Neutrophil (primary cell): Measurements from ENCODE around the gene VTI1A.

Source experiments
- H3K27ac ChIP-seq: fragments of 200-600 bp; sonication (generic); 2 replicates; pipeline ENCODE4 v1.5.1; 2016; ENCODE audit warnings: mild to moderate bottlenecking, moderate library complexity
- H3K27me3 ChIP-seq: fragments of 200-600 bp; sonication (generic); 2 replicates; pipeline ENCODE4 v1.6.0; 2016; ENCODE audit warnings: mild to moderate bottlenecking
- H3K36me3 ChIP-seq: fragments of 200-600 bp; sonication (generic); 2 replicates; pipeline ENCODE4 v1.5.1; 2017
- H3K4me1 ChIP-seq, 2 experiments: fragments of 200-600 bp in 1 of 2; sonication (generic) in 1 of 2; 1 replicate in 1 of 2; 2 replicates in 1 of 2; pipeline versions ENCODE4 v1.5.1 to v1.6.1; 2013 to 2016; ENCODE audit warnings: low read depth in 1 of 2, low read length in 1 of 2, mild to moderate bottlenecking in 1 of 2, moderate library complexity in 1 of 2; ENCODE audit not compliant: control insufficient read depth in 1 of 2, insufficient read depth in 1 of 2
- H3K4me3 ChIP-seq, 2 experiments: fragments of 200-600 bp in 1 of 2; sonication (generic) in 1 of 2; 1 replicate in 1 of 2; 2 replicates in 1 of 2; pipeline ENCODE4 v1.5.1; 2013 to 2016; ENCODE audit warnings: low read depth in 1 of 2, low read length in 1 of 2, mild to moderate bottlenecking in 1 of 2, moderate library complexity in 1 of 2
- H3K9me3 ChIP-seq: fragments of 200-600 bp; sonication (generic); 2 replicates; pipeline ENCODE4 v1.5.1; 2016
- TF ChIP-seq, protein P1 (sequence below): fragments of 200-600 bp; sonication (generic); IDR thresholded peaks from 2 replicates; pipeline ENCODE4 v1.5.1; 2016; ENCODE audit warnings: antibody characterized with exemption

Gene VTI1A

DNA sequence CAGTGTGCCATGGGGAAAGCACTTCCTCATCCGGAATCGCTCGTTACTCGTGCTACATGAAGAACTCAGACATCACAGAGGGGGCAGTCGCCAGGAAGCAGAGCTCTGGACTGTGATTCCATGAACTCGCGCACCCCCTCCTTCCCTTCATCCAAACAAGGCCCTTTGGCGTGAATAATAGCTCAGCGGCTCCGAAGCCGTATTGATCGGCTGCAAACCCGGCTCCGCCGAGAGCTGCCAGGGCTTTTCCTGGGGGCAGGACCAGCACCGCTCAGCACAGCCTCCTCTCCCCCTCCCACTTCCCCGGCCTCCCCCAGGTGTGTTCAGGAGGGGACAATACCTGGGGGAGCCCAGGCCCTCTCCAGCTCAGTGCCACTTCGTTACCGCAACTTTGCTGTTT, 374.0 kb downstream of the VTI1A start:
- Histone ChIP-seq H3K4me1 (peaks cover under 1% of the 10 kb centered on the region in 2 experiments), H3K4me3 (no peak overlapping the region), H3K27ac (no peak overlapping the region), H3K27me3 (no peaks in the 10 kb centered on the region), H3K36me3 (peaks cover 7% of the 10 kb centered on the region), H3K9me3 (no peaks in the 10 kb centered on the region)
- TF ChIP-seq, protein P1, sequence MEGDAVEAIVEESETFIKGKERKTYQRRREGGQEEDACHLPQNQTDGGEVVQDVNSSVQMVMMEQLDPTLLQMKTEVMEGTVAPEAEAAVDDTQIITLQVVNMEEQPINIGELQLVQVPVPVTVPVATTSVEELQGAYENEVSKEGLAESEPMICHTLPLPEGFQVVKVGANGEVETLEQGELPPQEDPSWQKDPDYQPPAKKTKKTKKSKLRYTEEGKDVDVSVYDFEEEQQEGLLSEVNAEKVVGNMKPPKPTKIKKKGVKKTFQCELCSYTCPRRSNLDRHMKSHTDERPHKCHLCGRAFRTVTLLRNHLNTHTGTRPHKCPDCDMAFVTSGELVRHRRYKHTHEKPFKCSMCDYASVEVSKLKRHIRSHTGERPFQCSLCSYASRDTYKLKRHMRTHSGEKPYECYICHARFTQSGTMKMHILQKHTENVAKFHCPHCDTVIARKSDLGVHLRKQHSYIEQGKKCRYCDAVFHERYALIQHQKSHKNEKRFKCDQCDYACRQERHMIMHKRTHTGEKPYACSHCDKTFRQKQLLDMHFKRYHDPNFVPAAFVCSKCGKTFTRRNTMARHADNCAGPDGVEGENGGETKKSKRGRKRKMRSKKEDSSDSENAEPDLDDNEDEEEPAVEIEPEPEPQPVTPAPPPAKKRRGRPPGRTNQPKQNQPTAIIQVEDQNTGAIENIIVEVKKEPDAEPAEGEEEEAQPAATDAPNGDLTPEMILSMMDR: no peak

DNA sequence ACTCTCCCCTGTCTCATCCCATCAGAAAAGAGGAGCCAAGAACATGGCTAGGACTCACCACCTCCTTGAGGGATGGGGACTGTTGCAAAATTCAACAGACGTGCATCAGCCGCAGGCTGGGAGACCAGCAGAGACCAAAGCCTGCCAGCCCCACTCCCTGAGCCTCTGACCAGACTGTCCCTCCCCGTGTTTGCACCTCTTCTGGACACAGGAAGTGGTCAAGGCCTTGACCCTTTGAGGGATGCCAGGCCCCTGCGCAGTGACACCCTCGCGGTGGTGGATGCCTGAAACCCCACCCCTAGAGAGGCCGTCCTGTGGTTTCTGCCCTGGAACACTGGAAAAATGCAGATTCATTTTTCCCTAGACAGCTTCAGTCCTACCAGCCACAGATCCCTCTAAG, 374.6 kb downstream of the VTI1A start:
- TF ChIP-seq, protein P1: no peak
- Histone ChIP-seq H3K9me3 (no peaks in the 10 kb centered on the region), H3K27me3 (no peaks in the 10 kb centered on the region), H3K36me3 (peaks cover 7% of the 10 kb centered on the region), H3K4me3 (no peak overlapping the region), H3K27ac (no peak overlapping the region), H3K4me1 (no peaks in the 10 kb centered on the region)

DNA sequence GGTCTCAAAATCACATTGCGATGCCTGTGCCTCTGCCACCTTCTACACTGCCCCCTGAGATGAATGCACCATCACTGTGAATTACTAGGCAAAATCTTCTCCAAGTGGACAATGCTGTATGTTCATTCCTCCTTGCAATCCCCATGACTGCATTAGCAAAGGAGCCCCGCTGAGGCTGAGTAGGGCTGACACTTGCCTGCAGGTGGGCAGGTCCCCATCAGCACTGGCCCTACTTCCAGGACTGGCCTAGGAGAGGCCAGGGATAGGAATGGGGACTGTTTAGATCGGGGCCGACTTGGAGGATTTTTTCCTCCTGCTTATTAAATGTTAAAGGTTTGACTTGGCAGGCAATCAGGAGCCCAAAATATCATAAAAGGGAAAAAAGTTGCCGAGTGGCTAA, 376.0 kb downstream of the VTI1A start:
- no peak overlapping the region for H3K27ac ChIP-seq
- TF ChIP-seq, protein P1: no peak
- H3K9me3 ChIP-seq: no peaks in the 10 kb centered on the region

DNA sequence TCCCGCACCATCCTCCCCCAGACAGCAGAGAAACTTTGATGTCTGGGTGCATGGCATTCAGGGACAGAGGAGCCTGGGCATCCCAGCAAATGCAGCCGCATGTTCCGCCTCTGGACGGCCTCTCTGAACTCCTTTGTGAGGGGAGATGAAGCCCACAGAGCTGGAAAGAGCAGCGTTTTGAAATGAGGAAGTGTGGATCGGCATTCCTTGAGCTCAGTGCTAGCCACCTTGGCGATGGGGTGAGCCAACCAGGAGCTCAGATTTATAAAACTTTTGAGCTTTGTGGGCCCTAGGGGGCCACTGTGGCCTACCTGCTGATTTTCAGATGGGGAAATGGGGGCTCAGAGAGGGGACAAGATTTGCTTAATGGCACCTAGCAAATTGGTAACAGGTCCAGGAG, 376.6 kb downstream of the VTI1A start:
- no peaks in the 10 kb centered on the region for H3K4me1 ChIP-seq
- no peaks in the 10 kb centered on the region for H3K27me3 ChIP-seq
- TF ChIP-seq, protein P1: no peak
- no peaks in the 10 kb centered on the region for H3K36me3 ChIP-seq
- H3K27ac ChIP-seq: no peak overlapping the region
- no peaks in the 10 kb centered on the region for H3K9me3 ChIP-seq
- no peak overlapping the region for H3K4me3 ChIP-seq

More for the DNA sequence above, 376.0 kb downstream of the VTI1A start:
- no peaks in the 10 kb centered on the region for H3K4me1 ChIP-seq
- no peaks in the 10 kb centered on the region for H3K36me3 ChIP-seq
- H3K27me3 ChIP-seq: no peaks in the 10 kb centered on the region
- H3K4me3 ChIP-seq: no peak overlapping the region

DNA sequence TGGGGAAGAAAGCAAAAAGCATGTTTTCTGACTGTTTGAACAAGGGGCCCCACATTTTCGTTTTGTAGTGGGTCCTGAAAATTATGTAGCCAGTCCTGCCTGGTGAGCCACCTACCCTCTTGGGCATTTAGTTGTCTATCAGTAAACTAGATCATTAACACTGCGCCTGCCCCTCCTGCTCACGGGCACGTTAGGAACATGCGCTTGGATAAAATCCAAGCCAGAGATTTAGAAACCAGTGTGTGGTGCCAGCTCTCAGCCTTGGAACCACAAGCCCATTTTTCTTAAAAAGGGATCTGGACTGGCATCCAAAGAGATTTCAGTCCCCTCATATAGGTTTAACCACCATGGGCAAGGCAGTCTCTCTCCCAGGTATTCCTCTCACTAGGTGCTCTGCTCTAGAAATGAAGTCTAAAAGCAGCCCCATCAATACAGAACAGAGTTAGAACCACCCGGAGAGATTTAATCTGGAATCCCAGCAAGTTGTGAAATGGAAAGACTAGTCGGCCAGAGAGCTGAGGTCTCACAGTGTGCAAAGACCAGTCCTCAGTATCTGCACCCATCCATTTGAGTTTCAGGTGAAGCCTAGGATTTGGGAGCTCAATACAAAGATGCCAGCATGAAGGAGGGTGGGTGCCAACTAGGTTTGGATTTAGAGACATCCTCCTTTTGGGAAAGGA, 379.1 kb downstream of the VTI1A start:
- no peaks in the 10 kb centered on the region for H3K4me1 ChIP-seq
- H3K27ac ChIP-seq: no peak overlapping the region
- TF ChIP-seq, protein P1: no peak
- no peaks in the 10 kb centered on the region for H3K9me3 ChIP-seq
- H3K27me3 ChIP-seq: no peaks in the 10 kb centered on the region
- H3K36me3 ChIP-seq: no peaks in the 10 kb centered on the region
- no peak overlapping the region for H3K4me3 ChIP-seq
